HCT116 (cell line): ENCODE data around the gene CCDC187. TPM values are rescaled to one million over a fixed set of nuclear protein-coding genes. Genes with fewer than 3 reads are reported as not detected.
"Not testable (repeated sequence)": the region's sequence is repeated elsewhere in the genome, so short reads cannot be mapped to it uniquely, and the experiment has no call there.

ENCODE experiments used
- ATAC-seq: fragments of 200-7000 bp; cut with Tn5 transposase; 2 replicates; pipeline ENCODE4 v1.9.1; 2020; ENCODE audit warnings: mild to moderate bottlenecking, moderate library complexity
- BruUV-seq: library from RNA; stranded (reverse); fragments of 400-500 nt; replicated peaks from 2 replicates; lab custom pipeline; 2021; lab: Mats Ljungman, UMichigan
- CTCF ChIA-PET: fragments of 300-600 bp; sonication (Branson Sonifier 250); formaldehyde crosslinking; loops from one replicate; lab custom pipeline; 2021; ENCODE audit warnings: antibody characterized with exemption; lab: Charles Lee
- POLR2A ChIA-PET: fragments of 300-600, 350-600 bp; sonication (Branson Sonifier 250); formaldehyde crosslinking; loops from one replicate; lab custom pipeline; 2021; ENCODE audit warnings: antibody characterized with exemption; lab: Charles Lee
- RAD21 ChIA-PET, 2 experiments: fragments of 300-600 bp; sonication (Branson Sonifier 250); formaldehyde crosslinking; loops; one replicate each; lab custom pipeline; 2023; ENCODE audit warnings: low total read pairs in 2 of 2; ENCODE audit not compliant: uncharacterized antibody in 2 of 2, unreplicated experiment in 2 of 2, low non-redundant PET in 1 of 2; lab: Charles Lee
- DNase-seq: peaks from one replicate; pipeline ENCODE4 v3.0.0-alpha.2; 2010; ENCODE audit warnings: low read depth, low spot score
- H2AFZ ChIP-seq: fragments of 200-600 bp; shearing (Covaris generic), sonication (generic); 2 replicates; pipeline ENCODE4 v1.6.1; 2017; ENCODE audit warnings: low read depth, mixed run types, mixed read lengths, antibody characterized with exemption, low read length; ENCODE audit not compliant: poor library complexity, severe bottlenecking
- H3K27ac ChIP-seq: 2 replicates; pipeline ENCODE4 v1.5.1; 2012; ENCODE audit warnings: low read depth, low read length
- H3K27me3 ChIP-seq: fragments of 200-600 bp; sonication (generic); 2 replicates; pipeline ENCODE4 v1.6.1; 2016; ENCODE audit warnings: mixed run types, low read length, mixed read lengths; ENCODE audit not compliant: insufficient read depth
- H3K36me3 ChIP-seq, 2 experiments: fragments of 200-500 bp in 1 of 2; fragments of 200-600 bp in 1 of 2; sonication (Bioruptor generic) in 1 of 2; sonication (generic) in 1 of 2; 2 replicates each; pipeline versions ENCODE4 v1.5.1 to v1.6.1; 2014 to 2016; ENCODE audit warnings: low read length in 2 of 2, inconsistent platforms in 1 of 2, mixed read lengths in 1 of 2, mixed run types in 1 of 2; ENCODE audit not compliant: insufficient read depth in 2 of 2, control insufficient read depth in 1 of 2
- H3K4me1 ChIP-seq, 2 experiments: fragments of 200-600 bp in 1 of 2; sonication (generic) in 1 of 2; 2 replicates each; pipeline versions ENCODE4 v1.5.1 to v1.6.1; 2012 to 2017; ENCODE audit warnings: low read length in 2 of 2, inconsistent platforms in 1 of 2, mild to moderate bottlenecking in 1 of 2, mixed read lengths in 1 of 2, mixed run types in 1 of 2, moderate library complexity in 1 of 2; ENCODE audit not compliant: insufficient read depth in 2 of 2, control insufficient read depth in 1 of 2
- H3K4me2 ChIP-seq: fragments of 200-600 bp; sonication (generic); 2 replicates; pipeline ENCODE4 v1.6.1; 2017; ENCODE audit warnings: mixed run types, low read length, mixed read lengths
- H3K4me3 ChIP-seq, 2 experiments: fragments of 200-600 bp in 1 of 2; sonication (generic) in 1 of 2; replicated peaks in 1 of 2; 2 replicates each; pipeline ENCODE4 v1.5.1; 2011 to 2016; ENCODE audit warnings: low read length in 2 of 2, control low read depth in 1 of 2, low read depth in 1 of 2, mild to moderate bottlenecking in 1 of 2, mixed read lengths in 1 of 2, mixed run types in 1 of 2
- H3K79me2 ChIP-seq: fragments of 200-600 bp; sonication (generic); 2 replicates; pipeline ENCODE4 v1.6.1; 2017; ENCODE audit warnings: mild to moderate bottlenecking, mixed run types, low read length, moderate library complexity, mixed read lengths; ENCODE audit not compliant: insufficient read depth
- H3K9ac ChIP-seq: fragments of 200-600 bp; sonication (generic); 2 replicates; pipeline ENCODE4 v1.6.1; 2016; ENCODE audit warnings: low read length, mixed read lengths
- H3K9me2 ChIP-seq: fragments of 200-600 bp; sonication (generic), shearing (Covaris generic); 2 replicates; pipeline ENCODE4 v1.6.1; 2017; ENCODE audit warnings: mixed run types, mild to moderate bottlenecking, moderate library complexity; ENCODE audit not compliant: insufficient read depth
- H3K9me3 ChIP-seq, 2 experiments: fragments of 200-500 bp in 1 of 2; fragments of 200-600 bp in 1 of 2; sonication (Bioruptor generic) in 1 of 2; sonication (generic) in 1 of 2; 2 replicates each; pipeline ENCODE4 v1.6.1; 2014 to 2017; ENCODE audit warnings: low read length in 2 of 2, mixed read lengths in 2 of 2, inconsistent platforms in 1 of 2, low read depth in 1 of 2, mild to moderate bottlenecking in 1 of 2, mixed run types in 1 of 2, moderate library complexity in 1 of 2; ENCODE audit not compliant: control insufficient read depth in 1 of 2, insufficient read depth in 1 of 2
- H4K20me1 ChIP-seq: fragments of 200-600 bp; sonication (generic), shearing (Covaris generic); 2 replicates; pipeline ENCODE4 v1.6.1; 2017; ENCODE audit warnings: mixed run types, mild to moderate bottlenecking, moderate library complexity; ENCODE audit not compliant: insufficient read depth
- CEBPB ChIP-seq: IDR thresholded peaks from 2 replicates; pipeline ENCODE4 v1.6.1; 2012; ENCODE audit warnings: low read depth
- CTCF ChIP-seq, 3 experiments: fragments of 200-600 bp in 1 of 3; sonication (generic) in 1 of 3; IDR thresholded peaks in 2 of 3; conservative IDR thresholded peaks in 1 of 3; 2 replicates each; pipeline ENCODE4 v1.5.1; 2012 to 2017; ENCODE audit warnings: low read depth in 2 of 3, low read length in 2 of 3, antibody characterized with exemption in 1 of 3, borderline replicate concordance in 1 of 3, control low read depth in 1 of 3, mild to moderate bottlenecking in 1 of 3, mixed read lengths in 1 of 3, mixed run types in 1 of 3, moderate library complexity in 1 of 3; ENCODE audit not compliant: insufficient read depth in 1 of 3
- EZH2phosphoT487 ChIP-seq: fragments of 200-600 bp; IDR thresholded peaks from 2 replicates; pipeline ENCODE4 v1.6.1; 2018; ENCODE audit warnings: antibody characterized with exemption, borderline replicate concordance
- JUND ChIP-seq: IDR thresholded peaks from 2 replicates; pipeline ENCODE4 v1.6.1; 2012
- SRF ChIP-seq: IDR thresholded peaks from 2 replicates; pipeline ENCODE4 v1.6.1; 2012; ENCODE audit warnings: low read depth
- TCF7L2 ChIP-seq: IDR thresholded peaks from 2 replicates; pipeline ENCODE4 v1.7.0; 2011; ENCODE audit warnings: borderline replicate concordance, inconsistent platforms; ENCODE audit not compliant: insufficient read depth, insufficient read length; ENCODE audit errors: extremely low read depth
- YY1 ChIP-seq: IDR thresholded peaks from 2 replicates; pipeline ENCODE4 v1.6.1; 2011; ENCODE audit warnings: low read length, low read depth, moderate library complexity, mild to moderate bottlenecking; ENCODE audit not compliant: insufficient replicate concordance; ENCODE audit errors: extremely low read depth
- ZFX ChIP-seq: fragments of 450-650 bp; IDR thresholded peaks from 2 replicates; pipeline ENCODE4 v1.6.1; 2017
- intact Hi-C: fragments of 100-400 bp; cut with micrococcal nuclease; formaldehyde crosslinking; loops from 2 replicates; pipeline ENCODE4 v1.10.0; 2022
- total RNA-seq: library from RNA; stranded (reverse); gene quantifications from one replicate; pipeline ENCODE4 v1.2.1, GENCODE V29; 2021; ENCODE audit not compliant: unreplicated experiment

CCDC187 gene
- total RNA-seq, 1 experiment from 2014 or later, result 4.6 TPM

- H2AFZ ChIP-seq, H3K4me1 ChIP-seq, BruUV-seq, H3K9me3 ChIP-seq, H3K27me3 ChIP-seq, RAD21 ChIA-PET, H3K4me2 ChIP-seq, DNase-seq, H4K20me1 ChIP-seq, ATAC-seq, H3K4me3 ChIP-seq, H3K9me2 ChIP-seq, H3K9ac ChIP-seq, intact Hi-C loops, POLR2A ChIA-PET, H3K27ac ChIP-seq, CTCF ChIA-PET: not testable (repeated sequence)
- H3K36me3 ChIP-seq, result peaks cover 2 to 27% of the 10 kb centered on the region in 2 experiments; a peak in 3 of 4 replicates
- H3K79me2 ChIP-seq, result peaks cover 90% of the 10 kb centered on the region
These were observed 67.2 kb downstream of the CCDC187 start for GRCh38 chr9:136236471-136237410.

- DNase-seq (no peak), ATAC-seq (no peak; the same call in 1 of the 2 replicates)
- Histone ChIP-seq H3K9ac (no peak overlapping the region), H3K4me1 (no peaks in the 10 kb centered on the region), H3K4me2 (no peak overlapping the region), H3K27me3 (no peaks in the 10 kb centered on the region), H3K27ac (no peak overlapping the region), H3K9me2 (no peaks in the 10 kb centered on the region), H3K4me3 (no peak overlapping the region), H2AFZ (no peak overlapping the region), H3K9me3 (no peaks in the 10 kb centered on the region), H3K36me3 (peaks cover 2 to 26% of the 10 kb centered on the region in 2 experiments; a peak in 3 of 4 replicates), H4K20me1 (no peaks in the 10 kb centered on the region), H3K79me2 (peaks cover 88% of the 10 kb centered on the region)
- no peak for TF ChIP-seq CTCF (IDR thresholded peaks at IDR 0.05 in 2 of 3, conservative IDR thresholded peaks at IDR 0.05 in 1 of 3; ENCODE audit: borderline replicate concordance in 1 of 3, insufficient read depth in 1 of 3, low read depth in 2 of 3, low read length in 2 of 3)
- TF ChIP-seq SRF, result no peak
- no peak for TF ChIP-seq JUND
- TF ChIP-seq EZH2phosphoT487, result no peak
- no peak for TF ChIP-seq TCF7L2
- TF ChIP-seq CEBPB, result no peak
- TF ChIP-seq YY1, result no peak
- no peak for TF ChIP-seq ZFX
- intact Hi-C loops, result no loop called here
- ChIA-PET POLR2A (no interaction called here), CTCF (no interaction called here), RAD21 (no interaction called here)
- no TSS peak for BruUV-seq
These were observed 68.0 kb downstream of the CCDC187 start for GRCh38 chr9:136235709-136236455.
